ENCODE data around the gene HDAC4.

DNA sequence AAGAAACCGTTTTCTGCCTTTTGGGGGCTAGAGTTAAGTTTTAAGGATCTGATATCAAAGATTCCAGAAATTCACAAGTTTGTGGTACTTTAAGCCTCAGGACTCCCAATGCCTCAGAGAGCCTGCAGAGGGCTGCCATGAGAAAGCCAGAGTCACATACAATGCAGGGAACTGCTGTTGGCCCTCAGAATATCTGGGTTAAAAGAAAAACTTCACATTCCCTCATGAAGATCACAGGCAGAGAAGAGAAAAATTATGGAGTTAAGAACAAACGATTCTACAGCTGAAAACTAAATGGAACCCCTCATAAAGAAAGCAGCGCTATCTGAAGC lies 39.5 kb downstream of the HDAC4 start:
- TF ChIP-seq, protein P1, sequence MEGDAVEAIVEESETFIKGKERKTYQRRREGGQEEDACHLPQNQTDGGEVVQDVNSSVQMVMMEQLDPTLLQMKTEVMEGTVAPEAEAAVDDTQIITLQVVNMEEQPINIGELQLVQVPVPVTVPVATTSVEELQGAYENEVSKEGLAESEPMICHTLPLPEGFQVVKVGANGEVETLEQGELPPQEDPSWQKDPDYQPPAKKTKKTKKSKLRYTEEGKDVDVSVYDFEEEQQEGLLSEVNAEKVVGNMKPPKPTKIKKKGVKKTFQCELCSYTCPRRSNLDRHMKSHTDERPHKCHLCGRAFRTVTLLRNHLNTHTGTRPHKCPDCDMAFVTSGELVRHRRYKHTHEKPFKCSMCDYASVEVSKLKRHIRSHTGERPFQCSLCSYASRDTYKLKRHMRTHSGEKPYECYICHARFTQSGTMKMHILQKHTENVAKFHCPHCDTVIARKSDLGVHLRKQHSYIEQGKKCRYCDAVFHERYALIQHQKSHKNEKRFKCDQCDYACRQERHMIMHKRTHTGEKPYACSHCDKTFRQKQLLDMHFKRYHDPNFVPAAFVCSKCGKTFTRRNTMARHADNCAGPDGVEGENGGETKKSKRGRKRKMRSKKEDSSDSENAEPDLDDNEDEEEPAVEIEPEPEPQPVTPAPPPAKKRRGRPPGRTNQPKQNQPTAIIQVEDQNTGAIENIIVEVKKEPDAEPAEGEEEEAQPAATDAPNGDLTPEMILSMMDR (IDR thresholded peaks at IDR 0.05; ENCODE audit: low read length), result no peak
- no peak for TF ChIP-seq EZH2phosphoT487 (IDR thresholded peaks at IDR 0.05; ENCODE audit: low read length)
